CD4-positive, alpha-beta T cell treated with Interleukin-2 at 100 ng/mL for 4 hours (primary cell): ENCODE data around the gene PRR29.

ENCODE experiments used
- DNase-seq: peaks from one replicate; pipeline ENCODE4 v3.0.0-alpha.2; 2020; ENCODE audit warnings: low spot score

Gene PRR29

GRCh38 chr17:64042700-64043485, 44.7 kb downstream of the PRR29 start:
- DNase-seq = no peak

GRCh38 chr17:64045176-64045575, 47.0 kb downstream of the PRR29 start:
- DNase-seq = no peak

GRCh38 chr17:64048805-64049204, 50.7 kb downstream of the PRR29 start:
- no peak for DNase-seq

GRCh38 chr17:64051153-64051552, 53.0 kb downstream of the PRR29 start:
- peak; percentile 79 for DNase-seq

GRCh38 chr17:64053101-64053500, 55.0 kb downstream of the PRR29 start:
- no peak for DNase-seq
